ENCODE data around the gene HIPK4.
"Not testable (repeated sequence)": the region's sequence is repeated elsewhere in the genome, so short reads cannot be mapped to it uniquely, and the experiment has no call there.

- TF ChIP-seq CTCF, POLR2AphosphoS5 (IDR thresholded peaks at IDR 0.05): not testable (repeated sequence)
Observed at GRCh38 chr19:40408598-40408925, 18.6 kb upstream of the HIPK4 start.
